ENCODE data around the gene CELSR1. TPM values are rescaled to one million over a fixed set of nuclear protein-coding genes. Genes with fewer than 3 reads are reported as not detected.

The CELSR1 gene
- total and polyA plus RNA-seq, 7 donors = 0.09 to 0.39 (median 0.18) TPM

- DNase-seq (no peak), ATAC-seq (no peak)
- 80 to 89% (median 85%) methylated on average over 7 of the region's 7 CpGs for WGBS, 3 donors
- H3K36me3 ChIP-seq (ENCODE audit: insufficient read depth in 1 of 2, low read depth in 1 of 2) = peaks cover 4 to 88% of the 10 kb centered on the region in 2 donors
- H3K9me3 ChIP-seq = no peaks in the 10 kb centered on the region
- TF ChIP-seq CTCF (IDR thresholded peaks at IDR 0.05) = no peak
- peaks cover 9% of the 10 kb centered on the region for H3K4me1 ChIP-seq
- no peak overlapping the region for H3K27ac ChIP-seq
- no peak overlapping the region for H3K4me3 ChIP-seq
- intact Hi-C loops (cut with DNase I) = loop anchor here in 1 of 2 donors (5.0 kb wide), 1 partner anchor 37 kb away; no protein-coding TSS in a partner anchor
- H3K27me3 ChIP-seq (ENCODE audit: insufficient read depth in 3 of 3, low read length in 2 of 3) = no peaks in the 10 kb centered on the region
Observed at GRCh38 chr22:46354993-46355305, 182.5 kb downstream of the CELSR1 start.

- no peak for DNase-seq
- intact Hi-C loops (cut with DNase I) = no loop called here
- no peak for TF ChIP-seq CTCF (IDR thresholded peaks at IDR 0.05)
- no peaks in the 10 kb centered on the region for H3K27me3 ChIP-seq (ENCODE audit: insufficient read depth in 3 of 3, low read length in 2 of 3)
- H3K4me3 ChIP-seq = no peak overlapping the region
- no peak for ATAC-seq
- H3K4me1 ChIP-seq = peaks cover 9% of the 10 kb centered on the region
- 77 to 84% (median 78%) methylated on average over 20 to 21 of the region's 21 CpGs for WGBS, 3 donors
- H3K27ac ChIP-seq = no peak overlapping the region
- H3K36me3 ChIP-seq (ENCODE audit: insufficient read depth in 1 of 2, low read depth in 1 of 2) = peaks cover 4 to 94% of the 10 kb centered on the region in 2 donors
- H3K9me3 ChIP-seq = no peaks in the 10 kb centered on the region
Observed at GRCh38 chr22:46354176-46354992, 183.0 kb downstream of the CELSR1 start.

- peak overlapping the region; percentile 69 for H3K27ac ChIP-seq
- no peak for TF ChIP-seq CTCF (IDR thresholded peaks at IDR 0.05)
Observed at GRCh38 chr22:46353483-46354105, 183.8 kb downstream of the CELSR1 start.

GRCh38 chr22:46352691-46353386 lies 184.6 kb downstream of the CELSR1 start:
- Histone ChIP-seq H3K27me3 (ENCODE audit: insufficient read depth in 3 of 3, low read length in 2 of 3) (no peaks in the 10 kb centered on the region), H3K27ac (peak overlapping the region; percentile 69), H3K4me3 (no peak overlapping the region), H3K9me3 (no peaks in the 10 kb centered on the region), H3K4me1 (peaks cover 9% of the 10 kb centered on the region), H3K36me3 (ENCODE audit: insufficient read depth in 1 of 2, low read depth in 1 of 2) (peaks cover 4 to 95% of the 10 kb centered on the region in 2 donors)
- DNase-seq = peak; percentile 65 to 75
- TF ChIP-seq CTCF (IDR thresholded peaks at IDR 0.05) = no peak
- WGBS, 3 donors = 66 to 76% (median 71%) methylated on average over 20 of the region's 20 CpGs
- peak; percentile 85 to 89 (median 88) for ATAC-seq
- intact Hi-C loops (cut with DNase I) = no loop called here

More at GRCh38 chr22:46353483-46354105, 183.8 kb downstream of the CELSR1 start:
- peak in 1 of 4 donors; percentile 1 for ATAC-seq
- Histone ChIP-seq H3K4me3 (no peak overlapping the region), H3K9me3 (no peaks in the 10 kb centered on the region), H3K4me1 (peaks cover 9% of the 10 kb centered on the region), H3K36me3 (ENCODE audit: insufficient read depth in 1 of 2, low read depth in 1 of 2) (peaks cover 4 to 94% of the 10 kb centered on the region in 2 donors), H3K27me3 (ENCODE audit: insufficient read depth in 3 of 3, low read length in 2 of 3) (no peaks in the 10 kb centered on the region)
- WGBS, 3 donors = 85 to 87% (median 86%) methylated on average over 8 of the region's 8 CpGs
- intact Hi-C loops (cut with DNase I) = no loop called here
- DNase-seq = no peak
